SJSA1 (cell line): ENCODE data around the gene HEMGN. TPM values are rescaled to one million over a fixed set of nuclear protein-coding genes. Genes with fewer than 3 reads are reported as not detected.

ENCODE experiments used
- DNase-seq, 2 experiments: peaks; one replicate each; pipeline ENCODE4 v3.0.0-alpha.2; 2015 to 2020; ENCODE audit warnings: low spot score in 2 of 2, low read depth in 1 of 2
- H3K27ac ChIP-seq: fragments of 250-450 bp; sonication (Bioruptor Pico); 2 replicates; pipeline ENCODE4 v1.5.1; 2020; ENCODE audit warnings: mild to moderate bottlenecking, moderate library complexity
- H3K27me3 ChIP-seq: fragments of 250-450 bp; sonication (Bioruptor Pico); replicated peaks from 2 replicates; pipeline ENCODE4 v1.5.1; 2020; ENCODE audit warnings: mild to moderate bottlenecking, moderate library complexity
- H3K36me3 ChIP-seq: fragments of 250-450 bp; sonication (Bioruptor Pico); 2 replicates; pipeline ENCODE4 v1.5.1; 2020; ENCODE audit warnings: mild to moderate bottlenecking
- H3K4me1 ChIP-seq: fragments of 250-450 bp; sonication (Bioruptor Pico); replicated peaks from 2 replicates; pipeline ENCODE4 v1.6.1; 2021; ENCODE audit warnings: mild to moderate bottlenecking
- H3K4me3 ChIP-seq: fragments of 250-450 bp; sonication (Bioruptor Pico); 2 replicates; pipeline ENCODE4 v1.5.1; 2020; ENCODE audit warnings: mild to moderate bottlenecking
- H3K9me3 ChIP-seq: fragments of 250-450 bp; sonication (Bioruptor Pico); replicated peaks from 2 replicates; pipeline ENCODE4 v1.5.1; 2020; ENCODE audit warnings: mild to moderate bottlenecking
- total RNA-seq: library from RNA; depleted of rRNA; stranded (reverse); fragments of >200 nt; shearing (Covaris generic); gene quantifications from 2 replicates; pipeline ENCODE4 v1.2.3, GENCODE V29; 2014

Gene HEMGN
- total RNA-seq, 1 experiment from 2014 or later, result not detected

- no peak overlapping the region for H3K4me3 ChIP-seq
- peaks cover 40% of the 10 kb centered on the region for H3K36me3 ChIP-seq
- no peak overlapping the region for H3K27ac ChIP-seq
- H3K4me1 ChIP-seq, result no peaks in the 10 kb centered on the region
- DNase-seq, result no peak
- no peaks in the 10 kb centered on the region for H3K9me3 ChIP-seq
- H3K27me3 ChIP-seq, result no peaks in the 10 kb centered on the region
Observed at GRCh38 chr9:97908705-97909104, 29.3 kb downstream of the HEMGN start.

GRCh38 chr9:97907632-97908031 is 30.3 kb downstream of the HEMGN start:
- Histone ChIP-seq H3K4me3 (no peak overlapping the region), H3K27me3 (no peaks in the 10 kb centered on the region), H3K4me1 (no peaks in the 10 kb centered on the region), H3K9me3 (no peaks in the 10 kb centered on the region), H3K36me3 (peaks cover 38% of the 10 kb centered on the region), H3K27ac (no peak overlapping the region)
- DNase-seq, result no peak

GRCh38 chr9:97907046-97907445 is 30.9 kb downstream of the HEMGN start:
- Histone ChIP-seq H3K4me3 (no peak overlapping the region), H3K4me1 (no peaks in the 10 kb centered on the region), H3K27ac (no peak overlapping the region), H3K36me3 (peaks cover 32% of the 10 kb centered on the region), H3K27me3 (no peaks in the 10 kb centered on the region), H3K9me3 (no peaks in the 10 kb centered on the region)
- no peak for DNase-seq

GRCh38 chr9:97906236-97906831 is 31.6 kb downstream of the HEMGN start:
- no peak overlapping the region for H3K4me3 ChIP-seq
- no peak overlapping the region for H3K27ac ChIP-seq
- H3K9me3 ChIP-seq, result no peaks in the 10 kb centered on the region
- H3K4me1 ChIP-seq, result no peaks in the 10 kb centered on the region
- peaks cover 25% of the 10 kb centered on the region for H3K36me3 ChIP-seq
- DNase-seq, result no peak
- no peaks in the 10 kb centered on the region for H3K27me3 ChIP-seq

GRCh38 chr9:97905228-97905627 is 32.7 kb downstream of the HEMGN start:
- Histone ChIP-seq H3K27me3 (no peaks in the 10 kb centered on the region), H3K4me3 (no peak overlapping the region), H3K27ac (no peak overlapping the region), H3K4me1 (no peaks in the 10 kb centered on the region), H3K9me3 (no peaks in the 10 kb centered on the region), H3K36me3 (peaks cover 16% of the 10 kb centered on the region)
- no peak for DNase-seq

GRCh38 chr9:97904725-97905124 is 33.2 kb downstream of the HEMGN start:
- Histone ChIP-seq H3K27me3 (no peaks in the 10 kb centered on the region), H3K9me3 (no peaks in the 10 kb centered on the region), H3K4me1 (no peaks in the 10 kb centered on the region), H3K27ac (no peak overlapping the region), H3K36me3 (peaks cover 10% of the 10 kb centered on the region), H3K4me3 (no peak overlapping the region)
- no peak for DNase-seq

- no peak for DNase-seq
- H3K27ac ChIP-seq, result no peak overlapping the region
Observed at GRCh38 chr9:97903177-97903576, 34.8 kb downstream of the HEMGN start.

GRCh38 chr9:97900738-97901565 is 37.0 kb downstream of the HEMGN start:
- Histone ChIP-seq H3K27me3 (no peaks in the 10 kb centered on the region), H3K36me3 (no peaks in the 10 kb centered on the region), H3K27ac (no peak overlapping the region), H3K9me3 (no peaks in the 10 kb centered on the region), H3K4me1 (no peaks in the 10 kb centered on the region), H3K4me3 (no peak overlapping the region)
- peak in 1 of 2 experiments; percentile 42 for DNase-seq

More at GRCh38 chr9:97903177-97903576, 34.8 kb downstream of the HEMGN start:
- Histone ChIP-seq H3K4me3 (no peak overlapping the region), H3K36me3 (peaks cover 4% of the 10 kb centered on the region; the same call in 1 of the 2 replicates), H3K4me1 (no peaks in the 10 kb centered on the region), H3K27me3 (no peaks in the 10 kb centered on the region), H3K9me3 (no peaks in the 10 kb centered on the region)

GRCh38 chr9:97900103-97900737 is 37.8 kb downstream of the HEMGN start:
- Histone ChIP-seq H3K36me3 (no peaks in the 10 kb centered on the region), H3K4me3 (no peak overlapping the region), H3K27me3 (no peaks in the 10 kb centered on the region), H3K4me1 (no peaks in the 10 kb centered on the region), H3K27ac (no peak overlapping the region), H3K9me3 (no peaks in the 10 kb centered on the region)
- no peak for DNase-seq

GRCh38 chr9:97895695-97896332 is 42.2 kb downstream of the HEMGN start:
- no peak overlapping the region for H3K4me3 ChIP-seq
- no peak for DNase-seq

GRCh38 chr9:97895211-97895610 is 42.8 kb downstream of the HEMGN start:
- DNase-seq, result no peak
- H3K9me3 ChIP-seq, result no peaks in the 10 kb centered on the region
- H3K27ac ChIP-seq, result no peak overlapping the region
- no peaks in the 10 kb centered on the region for H3K4me1 ChIP-seq
- no peaks in the 10 kb centered on the region for H3K27me3 ChIP-seq
- no peak overlapping the region for H3K4me3 ChIP-seq
- H3K36me3 ChIP-seq, result no peaks in the 10 kb centered on the region

More at GRCh38 chr9:97895695-97896332, 42.2 kb downstream of the HEMGN start:
- Histone ChIP-seq H3K27me3 (no peaks in the 10 kb centered on the region), H3K4me1 (no peaks in the 10 kb centered on the region), H3K27ac (no peak overlapping the region), H3K9me3 (no peaks in the 10 kb centered on the region), H3K36me3 (no peaks in the 10 kb centered on the region)

- no peak overlapping the region for H3K4me3 ChIP-seq
- no peaks in the 10 kb centered on the region for H3K4me1 ChIP-seq
- H3K27ac ChIP-seq, result no peak overlapping the region
- no peaks in the 10 kb centered on the region for H3K36me3 ChIP-seq
- no peaks in the 10 kb centered on the region for H3K9me3 ChIP-seq
- no peaks in the 10 kb centered on the region for H3K27me3 ChIP-seq
- no peak for DNase-seq
Observed at GRCh38 chr9:97892421-97892820, 45.6 kb downstream of the HEMGN start.

GRCh38 chr9:97891736-97892135 is 46.2 kb downstream of the HEMGN start:
- Histone ChIP-seq H3K27me3 (no peaks in the 10 kb centered on the region), H3K27ac (no peak overlapping the region), H3K36me3 (no peaks in the 10 kb centered on the region), H3K4me3 (no peak overlapping the region), H3K9me3 (no peaks in the 10 kb centered on the region), H3K4me1 (no peaks in the 10 kb centered on the region)
- DNase-seq, result no peak
